Adrenal gland (tissue), 12 donors: ENCODE data around the gene LRRC9. TPM values are rescaled to one million over a fixed set of nuclear protein-coding genes. Genes with fewer than 3 reads are reported as not detected.
"Not testable (repeated sequence)": the region's sequence is repeated elsewhere in the genome, so short reads cannot be mapped to it uniquely, and the experiment has no call there.

Experiments used
- DNase-seq, 7 donors: peaks; one replicate each; pipeline ENCODE4 v3.0.0-alpha.2; 2019 to 2020
- H3K27ac ChIP-seq, 5 donors: fragments of 200-600 bp; sonication (generic) in 4 of 5; 1 replicate in 3 of 5; 2 replicates in 2 of 5; pipeline versions ENCODE4 v1.5.1 to v1.8.0; 2016 to 2020; ENCODE audit warnings: mild to moderate bottlenecking in 1 of 5
- H3K27me3 ChIP-seq: fragments of 200-600 bp; 2 replicates; pipeline ENCODE4 v1.8.0; 2021
- H3K36me3 ChIP-seq, 2 donors: fragments of 200-600 bp; replicated peaks in 1 of 2; 1 replicate in 1 of 2; 2 replicates in 1 of 2; pipeline versions ENCODE4 v1.5.1 to v1.8.0; 2018 to 2022
- H3K4me1 ChIP-seq, 2 donors: fragments of 200-600 bp; replicated peaks in 1 of 2; 1 replicate in 1 of 2; 2 replicates in 1 of 2; pipeline versions ENCODE4 v1.5.1 to v1.8.0; 2018 to 2021
- H3K4me3 ChIP-seq, 4 donors: fragments of 200-600 bp; sonication (generic) in 3 of 4; one replicate each; pipeline ENCODE4 v1.5.1; 2016 to 2018
- H3K9me3 ChIP-seq, 3 donors: fragments of 200-600 bp; sonication (generic) in 1 of 3; replicated peaks in 1 of 3; 1 replicate in 2 of 3; 2 replicates in 1 of 3; pipeline versions ENCODE4 v1.5.1 to v1.8.0; 2016 to 2021
- CTCF ChIP-seq, 6 experiments: fragments of 450-650 bp in 4 of 6; fragments of 200-600 bp in 2 of 6; sonication (generic) in 1 of 6; IDR thresholded peaks; 1 replicate in 5 of 6; 2 replicates in 1 of 6; pipeline versions ENCODE4 v1.5.1 to v1.8.0; 2016 to 2021; ENCODE audit warnings: antibody characterized with exemption in 6 of 6, mild to moderate bottlenecking in 2 of 6, moderate library complexity in 1 of 6
- POLR2A ChIP-seq, 2 donors: fragments of 450-650 bp; IDR thresholded peaks; one replicate each; pipeline ENCODE4 v1.6.1; 2017; ENCODE audit warnings: antibody characterized with exemption in 2 of 2, mild to moderate bottlenecking in 2 of 2, moderate library complexity in 1 of 2
- WGBS, 4 donors: extraction: QIAGEN DNeasy Blood & Tissue Kit in 2 of 4; methylation state at CpG; one replicate each; pipeline versions ENCODE4 v1.1.5 to v1.1.7; 2013 to 2017; 5-methylcytosine and 5-hydroxymethylcytosine counted together
- intact Hi-C, 2 donors: fragments of 100-400 bp; cut with DNase I; formaldehyde crosslinking; loops; one replicate each; pipeline versions ENCODE4 v1.14.1 to v1.15.0; 2022 to 2023
- polyA plus RNA-seq, 3 donors: library from polyadenylated mRNA; stranded (reverse); fragments of 200-250 nt in 2 of 3; fragments of 350-450 nt in 1 of 3; fragmentation: Illumina TruSeq in 1 of 3; extraction: RNeasy Lipid Tissue Mini Kit (QIAGEN cat#74804) in 1 of 3; gene quantifications; one replicate each; pipeline ENCODE4 v1.2.3, GENCODE V29; 2013 to 2014
- total RNA-seq, 9 donors: library from RNA; depleted of rRNA in 4 of 9; stranded (reverse); fragments of >200 nt in 4 of 9; fragments of 120-200 nt in 1 of 9; fragmentation: NEBNext Ultra II Directional in 1 of 9; extraction: Animal tissue kit (Norgen Biotek cat#: 25700) in 1 of 9; gene quantifications; one replicate each; pipeline versions ENCODE4 v1.1.0 to v1.2.4, GENCODE V29; 2013 to 2023
- donor health status: healthy with polysubstance abuse.
- donor health status: Bipolar disorder and iron deficiency.
- donor health status: DM: yes; HTN: yes; CAD: no.
- donor health status: DM: no; HTN: no; CAD: no.
- donor health status: DM: no; HTN: no; CAD: no.
- donor health status: DM: yes; HTN: yes; CAD: no.

Gene LRRC9
- total and polyA plus RNA-seq, 12 donors: 0.14 to 1.2 (median 0.65) TPM; not detected in 8

- Histone ChIP-seq H3K27ac (no peak overlapping the region), H3K9me3 (no peaks in the 10 kb centered on the region), H3K4me1 (peaks cover 0 to 7% of the 10 kb centered on the region in 2 donors), H3K27me3 (no peaks in the 10 kb centered on the region), H3K36me3 (no peaks in the 10 kb centered on the region), H3K4me3 (no peak overlapping the region)
- TF ChIP-seq CTCF (IDR thresholded peaks at IDR 0.05) (no peak), POLR2A (IDR thresholded peaks at IDR 0.05) (no peak)
- WGBS, 4 donors: 18 to 36% (median 29%) methylated on average over 2 of the region's 2 CpGs
- intact Hi-C loops: no loop called here
- DNase-seq: peak; percentile 56 to 87 (median 70)
These were observed 83.0 kb downstream of the LRRC9 start for GRCh38 chr14:60002819-60003492.

GRCh38 chr14:60003991-60004390, 84.0 kb downstream of the LRRC9 start:
- Histone ChIP-seq H3K27me3 (no peaks in the 10 kb centered on the region), H3K9me3 (no peaks in the 10 kb centered on the region), H3K4me3 (no peak overlapping the region), H3K36me3 (no peaks in the 10 kb centered on the region), H3K4me1 (peaks cover 0 to 7% of the 10 kb centered on the region in 2 donors), H3K27ac (no peak overlapping the region)
- DNase-seq: no peak
- WGBS, 4 donors: 74 to 81% (median 77%) methylated on average over 3 of the region's 3 CpGs
- intact Hi-C loops: no loop called here
- no peak for TF ChIP-seq POLR2A (IDR thresholded peaks at IDR 0.05)
- TF ChIP-seq CTCF (IDR thresholded peaks at IDR 0.05): no peak

- intact Hi-C loops: no loop called here
- TF ChIP-seq POLR2A (IDR thresholded peaks at IDR 0.05): no peak
- no peak for TF ChIP-seq CTCF (IDR thresholded peaks at IDR 0.05)
- WGBS, 4 donors: 50 to 58% (median 52%) methylated on average over 1 of the region's 1 CpG
- no peak for DNase-seq
- no peaks in the 10 kb centered on the region for H3K27me3 ChIP-seq
- no peak overlapping the region for H3K27ac ChIP-seq
- H3K36me3 ChIP-seq: no peaks in the 10 kb centered on the region
- peaks cover 0 to 4% of the 10 kb centered on the region in 2 donors for H3K4me1 ChIP-seq
- no peak overlapping the region for H3K4me3 ChIP-seq
- H3K9me3 ChIP-seq: no peaks in the 10 kb centered on the region
These were observed 88.1 kb downstream of the LRRC9 start for GRCh38 chr14:60008042-60008441.

GRCh38 chr14:60010263-60010662, 90.3 kb downstream of the LRRC9 start:
- H3K27me3 ChIP-seq, H3K9me3 ChIP-seq, H3K4me3 ChIP-seq, intact Hi-C loops, H3K27ac ChIP-seq, DNase-seq, H3K36me3 ChIP-seq, H3K4me1 ChIP-seq: not testable (repeated sequence)
- 43 to 65% (median 47%) methylated on average over 4 of the region's 4 CpGs for WGBS, 4 donors

GRCh38 chr14:60014402-60014801, 94.5 kb downstream of the LRRC9 start:
- Histone ChIP-seq H3K4me1 (no peaks in the 10 kb centered on the region), H3K27me3 (no peaks in the 10 kb centered on the region), H3K9me3 (no peaks in the 10 kb centered on the region), H3K36me3 (no peaks in the 10 kb centered on the region), H3K4me3 (no peak overlapping the region), H3K27ac (no peak overlapping the region)
- WGBS, 4 donors: 69 to 84% (median 77%) methylated on average over 1 of the region's 1 CpG
- no peak for TF ChIP-seq CTCF (IDR thresholded peaks at IDR 0.05)
- no peak for TF ChIP-seq POLR2A (IDR thresholded peaks at IDR 0.05)
- DNase-seq: no peak
- intact Hi-C loops: no loop called here
